ENCODE results near the gene ROCK2. TPM values are rescaled to one million over a fixed set of nuclear protein-coding genes. Genes with fewer than 3 reads are reported as not detected.

The ROCK2 gene
- total RNA-seq, 1 donor from 2014 or later: 63.5 TPM

DNA sequence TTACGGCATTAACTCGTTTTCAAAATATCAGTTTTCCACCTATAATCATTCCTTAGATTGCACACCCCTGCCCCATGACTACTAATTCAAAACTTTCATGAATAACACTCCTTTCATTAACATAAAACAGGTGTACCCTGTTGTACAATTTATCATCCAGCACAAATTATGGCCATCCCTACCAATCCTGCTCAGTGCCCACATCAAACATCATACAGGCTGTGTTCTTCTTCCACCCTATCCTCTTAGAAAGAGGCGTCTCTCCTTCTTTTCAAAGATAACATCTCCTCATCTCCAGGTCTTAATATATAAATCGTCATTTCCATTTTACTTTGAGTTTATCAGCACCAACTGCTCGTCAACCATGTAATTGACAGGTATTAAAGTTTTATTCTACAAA, 121.6 kb downstream of the ROCK2 start:
- Histone ChIP-seq H3K9me3 (no peaks in the 10 kb centered on the region), H3K27me3 (no peaks in the 10 kb centered on the region), H3K27ac (no peak overlapping the region), H3K4me3 (no peak overlapping the region), H3K36me3 (peaks cover 56% of the 10 kb centered on the region), H3K4me1 (no peaks in the 10 kb centered on the region)
- intact Hi-C loops (cut with DNase I): no loop called here
- DNase-seq (no peak), ATAC-seq (no peak)
- TF ChIP-seq, protein P1, sequence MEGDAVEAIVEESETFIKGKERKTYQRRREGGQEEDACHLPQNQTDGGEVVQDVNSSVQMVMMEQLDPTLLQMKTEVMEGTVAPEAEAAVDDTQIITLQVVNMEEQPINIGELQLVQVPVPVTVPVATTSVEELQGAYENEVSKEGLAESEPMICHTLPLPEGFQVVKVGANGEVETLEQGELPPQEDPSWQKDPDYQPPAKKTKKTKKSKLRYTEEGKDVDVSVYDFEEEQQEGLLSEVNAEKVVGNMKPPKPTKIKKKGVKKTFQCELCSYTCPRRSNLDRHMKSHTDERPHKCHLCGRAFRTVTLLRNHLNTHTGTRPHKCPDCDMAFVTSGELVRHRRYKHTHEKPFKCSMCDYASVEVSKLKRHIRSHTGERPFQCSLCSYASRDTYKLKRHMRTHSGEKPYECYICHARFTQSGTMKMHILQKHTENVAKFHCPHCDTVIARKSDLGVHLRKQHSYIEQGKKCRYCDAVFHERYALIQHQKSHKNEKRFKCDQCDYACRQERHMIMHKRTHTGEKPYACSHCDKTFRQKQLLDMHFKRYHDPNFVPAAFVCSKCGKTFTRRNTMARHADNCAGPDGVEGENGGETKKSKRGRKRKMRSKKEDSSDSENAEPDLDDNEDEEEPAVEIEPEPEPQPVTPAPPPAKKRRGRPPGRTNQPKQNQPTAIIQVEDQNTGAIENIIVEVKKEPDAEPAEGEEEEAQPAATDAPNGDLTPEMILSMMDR (IDR thresholded peaks at IDR 0.05): no peak

DNA sequence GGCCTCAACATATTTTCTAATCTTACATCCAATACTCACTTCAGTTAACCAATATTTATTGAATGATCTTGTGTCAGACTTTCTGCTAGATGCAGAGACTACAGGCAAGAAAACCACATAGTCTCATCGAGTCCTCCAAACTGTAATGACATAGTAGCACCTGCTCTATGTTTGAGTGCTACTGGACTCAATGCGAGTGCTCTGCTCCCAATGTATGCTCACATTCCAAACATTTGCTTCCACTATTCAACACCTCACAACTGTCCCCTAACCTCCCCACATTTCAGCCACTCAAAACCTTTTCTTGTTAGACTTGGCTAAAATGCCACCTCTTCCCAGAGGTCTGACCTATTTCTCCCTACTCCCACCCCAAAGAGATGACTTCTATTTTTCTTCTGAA, 124.0 kb downstream of the ROCK2 start:
- Histone ChIP-seq H3K27ac (no peak overlapping the region), H3K9me3 (no peaks in the 10 kb centered on the region), H3K36me3 (peaks cover 68% of the 10 kb centered on the region), H3K27me3 (no peaks in the 10 kb centered on the region), H3K4me3 (no peak overlapping the region), H3K4me1 (no peaks in the 10 kb centered on the region)
- DNase-seq (no peak), ATAC-seq (no peak)
- TF ChIP-seq, protein P1 (IDR thresholded peaks at IDR 0.05): no peak
- intact Hi-C loops (cut with DNase I): no loop called here

DNA sequence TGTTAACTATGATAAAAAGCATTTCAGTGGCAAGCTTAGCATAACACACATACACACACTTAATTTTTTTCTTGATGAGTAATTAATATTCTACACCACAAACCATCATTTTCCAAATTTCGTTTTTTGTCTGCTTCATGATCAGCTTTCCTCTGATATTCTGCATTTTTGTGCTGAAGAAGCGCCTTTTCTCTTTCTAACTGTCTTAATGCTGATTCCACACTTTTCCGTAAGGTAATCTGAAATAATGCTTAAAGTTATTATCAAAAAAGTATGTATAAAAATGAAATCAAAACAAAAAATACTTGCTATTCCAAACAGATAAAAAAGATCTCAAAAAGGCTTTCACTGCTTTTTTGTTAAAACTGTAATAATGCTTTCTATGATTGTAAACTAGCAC, 129.0 kb downstream of the ROCK2 start:
- no peak for ATAC-seq
- no peaks in the 10 kb centered on the region for H3K9me3 ChIP-seq
- intact Hi-C loops (cut with DNase I): no loop called here
- H3K4me3 ChIP-seq: no peak overlapping the region
- peaks cover 92% of the 10 kb centered on the region for H3K36me3 ChIP-seq
- no peak for DNase-seq
- no peaks in the 10 kb centered on the region for H3K4me1 ChIP-seq
- TF ChIP-seq, protein P1 (IDR thresholded peaks at IDR 0.05): no peak
- H3K27me3 ChIP-seq: no peaks in the 10 kb centered on the region
- H3K27ac ChIP-seq: no peak overlapping the region

GRCh38 chr2:11214770-11215169, 129.7 kb downstream of the ROCK2 start:
- no peaks in the 10 kb centered on the region for H3K4me1 ChIP-seq
- ATAC-seq (no peak), DNase-seq (no peak)
- H3K27me3 ChIP-seq: no peaks in the 10 kb centered on the region
- intact Hi-C loops (cut with DNase I): no loop called here
- H3K36me3 ChIP-seq: peaks cover 92% of the 10 kb centered on the region
- no peaks in the 10 kb centered on the region for H3K9me3 ChIP-seq
- H3K27ac ChIP-seq: no peak overlapping the region
- TF ChIP-seq, protein P1 (IDR thresholded peaks at IDR 0.05): no peak
- H3K4me3 ChIP-seq: no peak overlapping the region

- Histone ChIP-seq H3K9me3 (no peaks in the 10 kb centered on the region), H3K27ac (no peak overlapping the region), H3K36me3 (peaks cover 92% of the 10 kb centered on the region), H3K27me3 (no peaks in the 10 kb centered on the region), H3K4me1 (no peaks in the 10 kb centered on the region), H3K4me3 (no peak overlapping the region)
- ATAC-seq (no peak), DNase-seq (no peak)
- intact Hi-C loops (cut with DNase I): no loop called here
- TF ChIP-seq, protein P1 (IDR thresholded peaks at IDR 0.05): no peak
These were observed 130.5 kb downstream of the ROCK2 start for GRCh38 chr2:11213975-11214374.

DNA sequence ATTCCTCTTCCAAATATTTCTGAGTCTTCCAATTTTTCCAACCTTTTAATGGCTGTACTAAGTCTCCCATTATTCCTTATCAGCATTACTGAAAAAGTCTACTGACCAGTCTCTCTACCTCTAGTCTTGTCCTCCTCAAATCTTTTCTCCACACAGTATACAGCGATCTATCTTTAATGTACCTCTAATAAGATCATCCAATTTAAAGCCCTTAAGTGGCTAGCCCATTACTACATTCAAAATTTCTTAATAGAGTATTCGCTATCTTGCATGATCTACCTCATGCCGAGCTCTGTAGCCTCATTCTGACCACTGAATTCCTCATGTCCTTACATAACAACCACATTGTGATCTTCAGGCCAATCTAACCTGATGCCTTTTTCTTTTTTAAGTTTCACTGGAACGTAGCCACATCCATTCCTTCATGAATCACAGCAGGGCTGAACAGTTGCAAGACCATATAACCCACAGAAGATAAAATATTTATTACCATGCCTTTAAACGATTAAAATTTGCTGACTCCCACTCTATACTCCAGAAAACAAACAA, 131.3 kb downstream of the ROCK2 start:
- DNase-seq: no peak
- intact Hi-C loops (cut with DNase I): no loop called here
- Histone ChIP-seq H3K4me3 (no peak overlapping the region), H3K36me3 (peaks cover 92% of the 10 kb centered on the region), H3K27me3 (no peaks in the 10 kb centered on the region), H3K4me1 (no peaks in the 10 kb centered on the region), H3K9me3 (no peaks in the 10 kb centered on the region), H3K27ac (no peak overlapping the region)
- no peak for ATAC-seq
- TF ChIP-seq, protein P1 (IDR thresholded peaks at IDR 0.05): no peak
